GM18498 (cell line): ENCODE measurements around the gene CA9.
A peak's percentile ranks its signal among the peaks of the same experiment; 100 is the strongest.

Source experiments
- ATAC-seq: cut with Tn5 transposase; IDR thresholded peaks from one replicate; pipeline ENCODE4 v1.9.1; 2021; ENCODE audit warnings: mild to moderate bottlenecking, moderate library complexity; ENCODE audit not compliant: unreplicated experiment

The CA9 gene

GRCh38 chr9:35675204-35675603 is 1.5 kb downstream of the CA9 start:
- ATAC-seq: no peak

GRCh38 chr9:35675732-35676392 is 2.1 kb downstream of the CA9 start:
- no peak for ATAC-seq

GRCh38 chr9:35679091-35679490 is 5.4 kb downstream of the CA9 start:
- ATAC-seq: no peak

GRCh38 chr9:35679766-35680330 is 6.1 kb downstream of the CA9 start:
- no peak for ATAC-seq

GRCh38 chr9:35680331-35681105 is 6.8 kb downstream of the CA9 start:
- ATAC-seq: peak; percentile 52

GRCh38 chr9:35681341-35682002 is 7.7 kb downstream of the CA9 start:
- ATAC-seq: no peak

GRCh38 chr9:35682051-35682450 is 8.3 kb downstream of the CA9 start:
- ATAC-seq: no peak

GRCh38 chr9:35682520-35683315 is 9.0 kb downstream of the CA9 start:
- ATAC-seq: no peak

- ATAC-seq: no peak
These were observed 9.6 kb downstream of the CA9 start for GRCh38 chr9:35683323-35683722.

GRCh38 chr9:35684921-35685320 is 11.2 kb downstream of the CA9 start:
- ATAC-seq: no peak

- ATAC-seq: no peak
These were observed 11.8 kb downstream of the CA9 start for GRCh38 chr9:35685506-35685905.

- no peak for ATAC-seq
These were observed 12.8 kb downstream of the CA9 start for GRCh38 chr9:35686222-35687203.

- ATAC-seq: no peak
These were observed 13.6 kb downstream of the CA9 start for GRCh38 chr9:35687306-35687705.

- no peak for ATAC-seq
These were observed 14.3 kb downstream of the CA9 start for GRCh38 chr9:35687972-35688557.

- no peak for ATAC-seq
These were observed 15.1 kb downstream of the CA9 start for GRCh38 chr9:35688558-35689541.

- ATAC-seq: no peak
These were observed 16.0 kb downstream of the CA9 start, which contains the start of gene TPM2 for GRCh38 chr9:35689542-35690293. Gene TPM2, minus strand, starts transcription at chr9:35689925. Its CDS starts 108 bp downstream, at chr9:35689817.

- no peak for ATAC-seq
These were observed 16.5 kb downstream of the CA9 start for GRCh38 chr9:35690294-35690613.
